Caco-2 (cell line): Measurements from ENCODE around the gene MRAS. TPM values are rescaled to one million over a fixed set of nuclear protein-coding genes. Genes with fewer than 3 reads are reported as not detected.

Experiments
- BruUV-seq: library from RNA; stranded (reverse); fragments of 400-500 nt; replicated peaks from 2 replicates; lab custom pipeline; 2021; lab: Mats Ljungman, UMichigan
- CTCF ChIA-PET: fragments of 300-600 bp; sonication (Branson Sonifier 250); formaldehyde crosslinking; loops from one replicate; lab custom pipeline; 2022; ENCODE audit warnings: antibody characterized with exemption; lab: Charles Lee
- POLR2A ChIA-PET: fragments of 300-600 bp; sonication (Branson Sonifier 250); formaldehyde crosslinking; loops from one replicate; lab custom pipeline; 2022; ENCODE audit warnings: antibody characterized with exemption; lab: Charles Lee
- DNase-seq, 2 experiments: peaks; one replicate each; pipeline versions ENCODE4 v3.0.0 to v3.0.0-alpha.2; 2020 to 2022
- H3K27me3 ChIP-seq: replicated peaks from 2 replicates; pipeline ENCODE4 v1.6.0; 2011; ENCODE audit warnings: low read length; ENCODE audit not compliant: control insufficient read depth, insufficient read depth
- H3K36me3 ChIP-seq: 2 replicates; pipeline ENCODE4 v1.5.1; 2011; ENCODE audit warnings: low read length; ENCODE audit not compliant: control insufficient read depth, insufficient read depth
- H3K4me1 ChIP-seq: fragments of 250-450 bp; sonication (Bioruptor Pico); 2 replicates; pipeline ENCODE4 v1.5.1; 2020; ENCODE audit warnings: mild to moderate bottlenecking
- H3K4me3 ChIP-seq: 2 replicates; pipeline ENCODE4 v1.5.1; 2011; ENCODE audit warnings: low read depth, mild to moderate bottlenecking, control low read depth, low read length
- H3K9me3 ChIP-seq: fragments of 250-450 bp; sonication (Bioruptor Pico); 2 replicates; pipeline ENCODE4 v1.5.1; 2020; ENCODE audit warnings: mild to moderate bottlenecking, moderate library complexity
- H3K27ac Mint-ChIP-seq: one replicate; pipeline ENCODE4 v1.8.0; 2022; ENCODE audit warnings: mixed read lengths; ENCODE audit not compliant: unreplicated experiment
- H3K27me3 Mint-ChIP-seq: one replicate; pipeline ENCODE4 v1.8.0; 2022; ENCODE audit warnings: mixed read lengths; ENCODE audit not compliant: insufficient read depth, unreplicated experiment
- H3K36me3 Mint-ChIP-seq: one replicate; pipeline ENCODE4 v1.8.0; 2022; ENCODE audit warnings: mild to moderate bottlenecking, mixed read lengths; ENCODE audit not compliant: insufficient read depth, unreplicated experiment
- H3K4me1 Mint-ChIP-seq: one replicate; pipeline ENCODE4 v1.8.0; 2022; ENCODE audit warnings: low read depth, mixed read lengths; ENCODE audit not compliant: unreplicated experiment
- H3K4me3 Mint-ChIP-seq: one replicate; pipeline ENCODE4 v1.8.0; 2022; ENCODE audit warnings: mild to moderate bottlenecking, moderate library complexity, mixed read lengths; ENCODE audit not compliant: unreplicated experiment
- H3K9me3 Mint-ChIP-seq: one replicate; pipeline ENCODE4 v1.8.0; 2022; ENCODE audit warnings: mixed read lengths; ENCODE audit not compliant: unreplicated experiment
- intact Hi-C: fragments of 100-400 bp; cut with micrococcal nuclease; formaldehyde crosslinking; loops from one replicate; pipeline ENCODE4 v1.10.0; 2022; ENCODE audit not compliant: unreplicated experiment
- total RNA-seq: library from RNA; stranded (reverse); gene quantifications from 2 replicates; pipeline ENCODE4 v1.2.3, GENCODE V29; 2022
- TF ChIP-seq, protein P1 (sequence below), 2 experiments: fragments of 200-600 bp in 1 of 2; IDR thresholded peaks; 1 replicate in 1 of 2; 2 replicates in 1 of 2; pipeline versions ENCODE4 v1.5.1 to v1.8.0; 2011 to 2022; ENCODE audit warnings: antibody characterized with exemption in 1 of 2, control low read depth in 1 of 2, inconsistent platforms in 1 of 2, low read depth in 1 of 2, low read length in 1 of 2, mild to moderate bottlenecking in 1 of 2, moderate library complexity in 1 of 2; ENCODE audit not compliant: insufficient read depth in 1 of 2, severe bottlenecking in 1 of 2, unreplicated experiment in 1 of 2

MRAS gene
- total RNA-seq, 1 experiment from 2014 or later = 11.4 TPM

DNA sequence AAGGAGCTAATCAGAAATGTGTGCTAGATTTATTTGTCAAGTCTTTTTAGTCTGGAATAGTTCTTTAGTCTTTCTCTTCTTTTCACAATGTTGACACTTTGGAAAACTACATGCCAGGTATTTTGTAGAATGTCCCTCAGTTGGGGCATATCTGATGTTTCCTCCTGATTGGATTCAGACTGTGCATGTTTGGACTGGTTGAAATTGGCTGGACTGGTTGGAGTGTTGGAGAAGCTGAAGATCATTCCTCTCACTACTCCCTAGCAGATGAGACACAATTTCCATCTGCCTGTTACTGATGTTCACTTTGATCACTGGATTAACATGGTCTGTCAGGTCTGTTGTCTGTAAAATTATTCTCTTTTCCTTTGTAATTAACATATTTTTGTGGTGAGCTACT lies 22.4 kb upstream of the MRAS start:
- H3K4me1 ChIP-seq = no peaks in the 10 kb centered on the region
- Mint-ChIP-seq H3K4me1 (no peaks in the 10 kb centered on the region), H3K4me3 (no peak overlapping the region), H3K36me3 (peaks cover 6% of the 10 kb centered on the region), H3K9me3 (no peaks in the 10 kb centered on the region), H3K27me3 (no peaks in the 10 kb centered on the region), H3K27ac (no peak overlapping the region)
- TF ChIP-seq, protein P1, sequence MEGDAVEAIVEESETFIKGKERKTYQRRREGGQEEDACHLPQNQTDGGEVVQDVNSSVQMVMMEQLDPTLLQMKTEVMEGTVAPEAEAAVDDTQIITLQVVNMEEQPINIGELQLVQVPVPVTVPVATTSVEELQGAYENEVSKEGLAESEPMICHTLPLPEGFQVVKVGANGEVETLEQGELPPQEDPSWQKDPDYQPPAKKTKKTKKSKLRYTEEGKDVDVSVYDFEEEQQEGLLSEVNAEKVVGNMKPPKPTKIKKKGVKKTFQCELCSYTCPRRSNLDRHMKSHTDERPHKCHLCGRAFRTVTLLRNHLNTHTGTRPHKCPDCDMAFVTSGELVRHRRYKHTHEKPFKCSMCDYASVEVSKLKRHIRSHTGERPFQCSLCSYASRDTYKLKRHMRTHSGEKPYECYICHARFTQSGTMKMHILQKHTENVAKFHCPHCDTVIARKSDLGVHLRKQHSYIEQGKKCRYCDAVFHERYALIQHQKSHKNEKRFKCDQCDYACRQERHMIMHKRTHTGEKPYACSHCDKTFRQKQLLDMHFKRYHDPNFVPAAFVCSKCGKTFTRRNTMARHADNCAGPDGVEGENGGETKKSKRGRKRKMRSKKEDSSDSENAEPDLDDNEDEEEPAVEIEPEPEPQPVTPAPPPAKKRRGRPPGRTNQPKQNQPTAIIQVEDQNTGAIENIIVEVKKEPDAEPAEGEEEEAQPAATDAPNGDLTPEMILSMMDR (IDR thresholded peaks at IDR 0.05; ENCODE audit: insufficient read depth in 1 of 2, low read depth in 1 of 2, low read length in 1 of 2, severe bottlenecking in 1 of 2, unreplicated experiment in 1 of 2) = no peak
- no peaks in the 10 kb centered on the region for H3K36me3 ChIP-seq
- H3K4me3 ChIP-seq = no peak overlapping the region
- no peaks in the 10 kb centered on the region for H3K9me3 ChIP-seq
- no TSS peak for BruUV-seq
- intact Hi-C loops = no loop called here
- no peak for DNase-seq
- H3K27me3 ChIP-seq = no peaks in the 10 kb centered on the region
- ChIA-PET POLR2A (no interaction called here), CTCF (no interaction called here)

DNA sequence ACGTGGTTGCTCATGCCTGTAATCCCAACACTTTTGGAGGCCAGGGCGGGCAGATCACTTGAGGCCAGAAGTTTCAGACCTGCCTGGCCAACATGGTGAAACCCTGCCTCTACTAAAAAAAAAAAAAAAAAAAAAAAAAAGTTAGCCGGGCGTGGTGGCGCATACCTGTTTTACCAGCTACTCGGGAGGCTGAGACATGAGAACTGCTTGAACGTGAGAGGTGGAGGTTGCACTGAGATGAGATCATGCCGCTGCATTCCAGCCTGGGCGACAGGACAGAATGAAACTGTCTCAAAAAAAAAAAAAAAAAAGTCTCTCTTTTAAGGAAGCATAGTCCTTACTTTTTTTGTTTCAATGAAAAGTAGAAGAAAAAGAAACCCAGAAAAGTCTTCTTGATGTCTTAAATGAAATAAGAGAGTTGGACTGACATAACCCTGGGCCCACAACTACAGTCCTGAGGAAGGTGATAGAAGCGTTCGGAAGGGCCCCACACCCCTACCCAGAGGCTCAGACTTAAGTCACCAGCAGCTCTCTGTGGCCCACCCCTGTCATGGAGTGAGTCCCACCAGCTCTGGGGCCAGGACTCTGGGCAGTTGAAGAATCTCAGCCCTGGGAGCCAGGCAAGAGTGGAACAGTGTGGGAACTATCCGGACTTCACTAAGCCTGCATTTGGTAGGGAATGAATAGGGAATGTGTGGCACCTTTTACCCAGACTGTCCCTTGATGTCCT lies 21.3 kb upstream of the MRAS start:
- peaks cover 6% of the 10 kb centered on the region for H3K36me3 Mint-ChIP-seq
- TF ChIP-seq, protein P1 (IDR thresholded peaks at IDR 0.05; ENCODE audit: insufficient read depth in 1 of 2, low read depth in 1 of 2, low read length in 1 of 2, severe bottlenecking in 1 of 2, unreplicated experiment in 1 of 2) = no peak
- POLR2A ChIA-PET = no interaction called here
- H3K27ac Mint-ChIP-seq = no peak overlapping the region
- intact Hi-C loops = no loop called here
- H3K27me3 Mint-ChIP-seq = no peaks in the 10 kb centered on the region
- H3K9me3 Mint-ChIP-seq = no peaks in the 10 kb centered on the region
- H3K4me1 Mint-ChIP-seq = no peaks in the 10 kb centered on the region
- Histone ChIP-seq H3K9me3 (no peaks in the 10 kb centered on the region), H3K27me3 (no peaks in the 10 kb centered on the region), H3K4me1 (no peaks in the 10 kb centered on the region), H3K36me3 (no peaks in the 10 kb centered on the region), H3K4me3 (no peak overlapping the region)
- no peak for DNase-seq
- CTCF ChIA-PET = no interaction called here
- no TSS peak for BruUV-seq
- H3K4me3 Mint-ChIP-seq = no peak overlapping the region

DNA sequence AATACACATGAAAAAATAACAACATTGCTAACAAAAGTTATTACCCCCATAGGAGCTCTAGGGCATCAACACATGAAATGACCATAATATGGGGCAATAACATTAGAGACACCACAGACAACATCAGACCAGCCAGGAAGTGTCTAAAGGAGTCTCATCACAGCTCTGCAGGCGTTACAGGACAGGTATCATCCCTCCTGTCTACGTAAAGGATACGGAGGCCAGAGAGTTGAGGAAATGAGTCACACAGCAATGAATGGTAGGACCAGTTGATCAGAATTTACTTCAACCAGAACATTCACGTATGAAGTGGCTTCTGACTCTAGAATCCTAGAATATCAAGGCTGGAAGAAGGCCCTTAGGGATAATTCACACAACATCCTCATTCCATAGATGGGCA lies 20.5 kb upstream of the MRAS start:
- H3K36me3 Mint-ChIP-seq = peaks cover 6% of the 10 kb centered on the region
- POLR2A ChIA-PET = no interaction called here
- no peaks in the 10 kb centered on the region for H3K27me3 Mint-ChIP-seq
- H3K4me1 Mint-ChIP-seq = no peaks in the 10 kb centered on the region
- Histone ChIP-seq H3K9me3 (no peaks in the 10 kb centered on the region), H3K4me1 (no peaks in the 10 kb centered on the region), H3K27me3 (no peaks in the 10 kb centered on the region), H3K4me3 (no peak overlapping the region), H3K36me3 (no peaks in the 10 kb centered on the region)
- H3K27ac Mint-ChIP-seq = no peak overlapping the region
- no TSS peak for BruUV-seq
- CTCF ChIA-PET = no interaction called here
- intact Hi-C loops = no loop called here
- TF ChIP-seq, protein P1 (IDR thresholded peaks at IDR 0.05; ENCODE audit: insufficient read depth in 1 of 2, low read depth in 1 of 2, low read length in 1 of 2, severe bottlenecking in 1 of 2, unreplicated experiment in 1 of 2) = no peak
- DNase-seq = no peak
- no peak overlapping the region for H3K4me3 Mint-ChIP-seq
- H3K9me3 Mint-ChIP-seq = no peaks in the 10 kb centered on the region
